ENCODE data around the gene FZD1. TPM values are rescaled to one million over a fixed set of nuclear protein-coding genes. Genes with fewer than 3 reads are reported as not detected.

The FZD1 gene
- total and polyA plus RNA-seq, 2 experiments from 2014 or later: 0.34 to 1.4 TPM

DNA sequence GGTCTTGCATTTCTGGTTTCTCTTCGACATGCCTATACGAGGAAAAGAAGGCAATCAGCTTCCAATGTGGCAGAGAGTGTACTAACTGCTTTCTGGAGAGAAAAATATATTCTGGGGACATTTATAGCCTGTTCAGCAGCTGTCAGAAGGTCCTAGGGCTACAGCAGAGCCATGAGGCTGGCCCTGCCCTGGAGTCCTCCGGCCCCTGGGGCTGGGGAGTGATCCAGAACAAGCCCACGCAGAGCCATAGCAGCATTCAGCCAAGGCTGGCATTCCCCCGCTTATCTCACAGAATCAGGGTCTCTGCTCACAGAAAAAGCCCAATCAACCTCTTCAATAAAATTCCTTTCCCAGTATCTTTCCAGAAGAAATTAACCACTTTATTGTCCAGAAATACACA lies 48.9 kb downstream of the FZD1 start:
- no peak for DNase-seq (ENCODE audit: low spot score)

More for the DNA sequence above, 48.9 kb downstream of the FZD1 start:
- Mint-ChIP-seq H3K4me1 (peaks cover 3% of the 10 kb centered on the region; the same call in 1 of the 3 replicates), H3K27ac (no peak overlapping the region), H3K27me3 (ENCODE audit: insufficient read depth, low read depth, poor library complexity) (peaks cover 5% of the 10 kb centered on the region), H3K4me3 (no peak overlapping the region), H3K9me3 (no peaks in the 10 kb centered on the region), H3K36me3 (ENCODE audit: low read depth) (no peaks in the 10 kb centered on the region)
- Histone ChIP-seq H3K4me3 (no peak overlapping the region), H4K20me1 (replicated peaks; ENCODE audit: insufficient read depth) (no peaks in the 10 kb centered on the region), H3K27me3 (ENCODE audit: insufficient read depth) (no peaks in the 10 kb centered on the region), H3K4me2 (no peak overlapping the region), H3K4me1 (ENCODE audit: insufficient read depth) (no peaks in the 10 kb centered on the region), H3F3A (replicated peaks; ENCODE audit: low read depth) (no peaks in the 10 kb centered on the region), H3K79me2 (replicated peaks; ENCODE audit: insufficient read depth) (no peaks in the 10 kb centered on the region), H3K9me2 (ENCODE audit: insufficient read depth) (no peaks in the 10 kb centered on the region), H3K27ac (ENCODE audit: low read depth) (no peak overlapping the region), H3K36me3 (ENCODE audit: insufficient read depth) (no peaks in the 10 kb centered on the region), H2AFZ (no peak overlapping the region)
- TF ChIP-seq, protein P1, sequence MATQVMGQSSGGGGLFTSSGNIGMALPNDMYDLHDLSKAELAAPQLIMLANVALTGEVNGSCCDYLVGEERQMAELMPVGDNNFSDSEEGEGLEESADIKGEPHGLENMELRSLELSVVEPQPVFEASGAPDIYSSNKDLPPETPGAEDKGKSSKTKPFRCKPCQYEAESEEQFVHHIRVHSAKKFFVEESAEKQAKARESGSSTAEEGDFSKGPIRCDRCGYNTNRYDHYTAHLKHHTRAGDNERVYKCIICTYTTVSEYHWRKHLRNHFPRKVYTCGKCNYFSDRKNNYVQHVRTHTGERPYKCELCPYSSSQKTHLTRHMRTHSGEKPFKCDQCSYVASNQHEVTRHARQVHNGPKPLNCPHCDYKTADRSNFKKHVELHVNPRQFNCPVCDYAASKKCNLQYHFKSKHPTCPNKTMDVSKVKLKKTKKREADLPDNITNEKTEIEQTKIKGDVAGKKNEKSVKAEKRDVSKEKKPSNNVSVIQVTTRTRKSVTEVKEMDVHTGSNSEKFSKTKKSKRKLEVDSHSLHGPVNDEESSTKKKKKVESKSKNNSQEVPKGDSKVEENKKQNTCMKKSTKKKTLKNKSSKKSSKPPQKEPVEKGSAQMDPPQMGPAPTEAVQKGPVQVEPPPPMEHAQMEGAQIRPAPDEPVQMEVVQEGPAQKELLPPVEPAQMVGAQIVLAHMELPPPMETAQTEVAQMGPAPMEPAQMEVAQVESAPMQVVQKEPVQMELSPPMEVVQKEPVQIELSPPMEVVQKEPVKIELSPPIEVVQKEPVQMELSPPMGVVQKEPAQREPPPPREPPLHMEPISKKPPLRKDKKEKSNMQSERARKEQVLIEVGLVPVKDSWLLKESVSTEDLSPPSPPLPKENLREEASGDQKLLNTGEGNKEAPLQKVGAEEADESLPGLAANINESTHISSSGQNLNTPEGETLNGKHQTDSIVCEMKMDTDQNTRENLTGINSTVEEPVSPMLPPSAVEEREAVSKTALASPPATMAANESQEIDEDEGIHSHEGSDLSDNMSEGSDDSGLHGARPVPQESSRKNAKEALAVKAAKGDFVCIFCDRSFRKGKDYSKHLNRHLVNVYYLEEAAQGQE (IDR thresholded peaks at IDR 0.05; ENCODE audit: unreplicated experiment): no peak
- TF ChIP-seq STAT1 (IDR thresholded peaks at IDR 0.05; ENCODE audit: unreplicated experiment) (no peak), NANOG (IDR thresholded peaks at IDR 0.05; ENCODE audit: borderline replicate concordance) (no peak), ZNF114 (CRISPR knock-in tag; IDR thresholded peaks at IDR 0.05) (no peak), EZH2 (IDR thresholded peaks at IDR 0.05; ENCODE audit: low read depth, unreplicated experiment) (no peak)
- TF ChIP-seq, protein P2, sequence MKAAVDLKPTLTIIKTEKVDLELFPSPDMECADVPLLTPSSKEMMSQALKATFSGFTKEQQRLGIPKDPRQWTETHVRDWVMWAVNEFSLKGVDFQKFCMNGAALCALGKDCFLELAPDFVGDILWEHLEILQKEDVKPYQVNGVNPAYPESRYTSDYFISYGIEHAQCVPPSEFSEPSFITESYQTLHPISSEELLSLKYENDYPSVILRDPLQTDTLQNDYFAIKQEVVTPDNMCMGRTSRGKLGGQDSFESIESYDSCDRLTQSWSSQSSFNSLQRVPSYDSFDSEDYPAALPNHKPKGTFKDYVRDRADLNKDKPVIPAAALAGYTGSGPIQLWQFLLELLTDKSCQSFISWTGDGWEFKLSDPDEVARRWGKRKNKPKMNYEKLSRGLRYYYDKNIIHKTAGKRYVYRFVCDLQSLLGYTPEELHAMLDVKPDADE (IDR thresholded peaks at IDR 0.05): no peak
- TF ChIP-seq, protein P3, sequence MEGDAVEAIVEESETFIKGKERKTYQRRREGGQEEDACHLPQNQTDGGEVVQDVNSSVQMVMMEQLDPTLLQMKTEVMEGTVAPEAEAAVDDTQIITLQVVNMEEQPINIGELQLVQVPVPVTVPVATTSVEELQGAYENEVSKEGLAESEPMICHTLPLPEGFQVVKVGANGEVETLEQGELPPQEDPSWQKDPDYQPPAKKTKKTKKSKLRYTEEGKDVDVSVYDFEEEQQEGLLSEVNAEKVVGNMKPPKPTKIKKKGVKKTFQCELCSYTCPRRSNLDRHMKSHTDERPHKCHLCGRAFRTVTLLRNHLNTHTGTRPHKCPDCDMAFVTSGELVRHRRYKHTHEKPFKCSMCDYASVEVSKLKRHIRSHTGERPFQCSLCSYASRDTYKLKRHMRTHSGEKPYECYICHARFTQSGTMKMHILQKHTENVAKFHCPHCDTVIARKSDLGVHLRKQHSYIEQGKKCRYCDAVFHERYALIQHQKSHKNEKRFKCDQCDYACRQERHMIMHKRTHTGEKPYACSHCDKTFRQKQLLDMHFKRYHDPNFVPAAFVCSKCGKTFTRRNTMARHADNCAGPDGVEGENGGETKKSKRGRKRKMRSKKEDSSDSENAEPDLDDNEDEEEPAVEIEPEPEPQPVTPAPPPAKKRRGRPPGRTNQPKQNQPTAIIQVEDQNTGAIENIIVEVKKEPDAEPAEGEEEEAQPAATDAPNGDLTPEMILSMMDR (conservative IDR thresholded peaks at IDR 0.05; ENCODE audit: low read depth in 2 of 2): no peak
- no peak for ATAC-seq
